ENCODE data around the gene OSBPL8.

DNA sequence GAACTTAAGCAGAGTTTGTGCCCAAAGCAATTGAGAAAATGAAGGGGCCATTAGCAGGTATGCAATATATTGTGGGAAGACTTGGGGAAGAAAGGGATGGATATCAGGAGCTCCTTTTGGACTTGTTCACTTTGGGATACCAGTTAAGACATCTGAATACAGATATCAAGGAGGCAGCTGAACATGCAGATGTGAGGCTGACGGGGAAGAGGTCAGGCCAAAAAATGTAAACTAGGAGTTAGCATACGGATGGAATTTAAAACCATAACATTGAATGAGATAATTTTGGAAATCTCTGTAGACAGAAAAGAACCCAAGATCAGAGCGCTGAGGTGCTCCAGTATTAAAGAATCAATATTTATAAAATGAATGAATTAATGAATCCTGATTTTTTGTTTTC is 53.4 kb downstream of the OSBPL8 start:
- no peak for TF ChIP-seq EP300 (IDR thresholded peaks at IDR 0.05; ENCODE audit: low read depth)
- TF ChIP-seq, protein P1, sequence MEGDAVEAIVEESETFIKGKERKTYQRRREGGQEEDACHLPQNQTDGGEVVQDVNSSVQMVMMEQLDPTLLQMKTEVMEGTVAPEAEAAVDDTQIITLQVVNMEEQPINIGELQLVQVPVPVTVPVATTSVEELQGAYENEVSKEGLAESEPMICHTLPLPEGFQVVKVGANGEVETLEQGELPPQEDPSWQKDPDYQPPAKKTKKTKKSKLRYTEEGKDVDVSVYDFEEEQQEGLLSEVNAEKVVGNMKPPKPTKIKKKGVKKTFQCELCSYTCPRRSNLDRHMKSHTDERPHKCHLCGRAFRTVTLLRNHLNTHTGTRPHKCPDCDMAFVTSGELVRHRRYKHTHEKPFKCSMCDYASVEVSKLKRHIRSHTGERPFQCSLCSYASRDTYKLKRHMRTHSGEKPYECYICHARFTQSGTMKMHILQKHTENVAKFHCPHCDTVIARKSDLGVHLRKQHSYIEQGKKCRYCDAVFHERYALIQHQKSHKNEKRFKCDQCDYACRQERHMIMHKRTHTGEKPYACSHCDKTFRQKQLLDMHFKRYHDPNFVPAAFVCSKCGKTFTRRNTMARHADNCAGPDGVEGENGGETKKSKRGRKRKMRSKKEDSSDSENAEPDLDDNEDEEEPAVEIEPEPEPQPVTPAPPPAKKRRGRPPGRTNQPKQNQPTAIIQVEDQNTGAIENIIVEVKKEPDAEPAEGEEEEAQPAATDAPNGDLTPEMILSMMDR (IDR thresholded peaks at IDR 0.05), result no peak

Data from transverse colon (tissue), 3 donors.